Esophagus muscularis mucosa (tissue), 3 donors: ENCODE results near the gene ZNF518A.

Experiments used
- POLR2A ChIP-seq: fragments of 450-650 bp; IDR thresholded peaks from one replicate; pipeline ENCODE4 v1.6.1; 2017; ENCODE audit warnings: antibody characterized with exemption, moderate library complexity, mild to moderate bottlenecking, low read depth
- TF ChIP-seq, protein P1 (sequence below), 3 experiments: fragments of 200-600 bp in 2 of 3; fragments of 450-650 bp in 1 of 3; sonication (generic) in 2 of 3; IDR thresholded peaks; one replicate each; pipeline ENCODE4 v1.5.1; 2017 to 2019; ENCODE audit warnings: antibody characterized with exemption in 3 of 3, mild to moderate bottlenecking in 2 of 3, moderate library complexity in 1 of 3

DNA sequence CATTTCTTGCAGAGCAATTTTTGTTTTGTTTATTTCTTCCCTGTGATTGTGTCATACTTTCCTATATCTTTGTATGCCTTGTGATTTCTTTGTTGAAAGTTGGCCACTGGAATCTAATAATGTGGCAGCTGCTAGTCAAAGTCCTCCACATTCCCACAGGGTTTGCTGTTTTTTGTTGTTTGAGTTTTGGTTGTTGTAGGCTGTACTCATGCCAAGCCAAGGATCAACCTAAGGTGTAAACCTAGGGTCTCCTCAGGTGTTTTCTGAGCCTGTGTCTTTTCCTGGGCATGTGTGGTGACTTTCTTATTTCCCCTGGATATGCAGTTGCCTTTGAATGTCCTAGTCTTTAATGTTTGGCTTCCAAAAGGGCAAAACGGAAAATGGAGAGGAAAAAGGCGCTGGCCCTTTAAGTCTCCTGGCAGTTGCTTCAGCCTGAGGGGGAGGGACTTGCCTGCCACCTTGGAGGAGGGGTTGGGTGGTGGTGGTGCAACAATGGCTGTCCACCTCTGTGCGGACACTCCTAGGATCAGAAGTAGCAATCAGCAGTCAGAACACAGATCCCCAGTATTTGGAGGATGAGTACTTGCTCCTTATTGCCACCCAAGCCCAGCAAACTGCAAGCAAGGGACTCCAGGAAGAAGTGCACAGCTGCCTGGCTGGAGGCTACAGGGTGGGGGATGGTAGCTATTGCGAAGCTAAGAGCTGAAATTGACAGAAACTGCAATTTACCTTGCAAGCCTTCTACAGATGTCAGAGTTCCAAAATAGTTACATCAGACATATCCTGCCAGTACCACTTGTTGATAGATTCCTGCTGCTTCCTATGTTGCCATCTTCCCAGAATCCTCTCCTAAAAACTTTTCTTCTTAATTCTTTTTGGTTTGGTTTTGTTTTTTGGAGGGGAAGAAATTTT is 5.6 kb upstream of the ZNF518A start:
- TF ChIP-seq, protein P1, sequence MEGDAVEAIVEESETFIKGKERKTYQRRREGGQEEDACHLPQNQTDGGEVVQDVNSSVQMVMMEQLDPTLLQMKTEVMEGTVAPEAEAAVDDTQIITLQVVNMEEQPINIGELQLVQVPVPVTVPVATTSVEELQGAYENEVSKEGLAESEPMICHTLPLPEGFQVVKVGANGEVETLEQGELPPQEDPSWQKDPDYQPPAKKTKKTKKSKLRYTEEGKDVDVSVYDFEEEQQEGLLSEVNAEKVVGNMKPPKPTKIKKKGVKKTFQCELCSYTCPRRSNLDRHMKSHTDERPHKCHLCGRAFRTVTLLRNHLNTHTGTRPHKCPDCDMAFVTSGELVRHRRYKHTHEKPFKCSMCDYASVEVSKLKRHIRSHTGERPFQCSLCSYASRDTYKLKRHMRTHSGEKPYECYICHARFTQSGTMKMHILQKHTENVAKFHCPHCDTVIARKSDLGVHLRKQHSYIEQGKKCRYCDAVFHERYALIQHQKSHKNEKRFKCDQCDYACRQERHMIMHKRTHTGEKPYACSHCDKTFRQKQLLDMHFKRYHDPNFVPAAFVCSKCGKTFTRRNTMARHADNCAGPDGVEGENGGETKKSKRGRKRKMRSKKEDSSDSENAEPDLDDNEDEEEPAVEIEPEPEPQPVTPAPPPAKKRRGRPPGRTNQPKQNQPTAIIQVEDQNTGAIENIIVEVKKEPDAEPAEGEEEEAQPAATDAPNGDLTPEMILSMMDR (IDR thresholded peaks at IDR 0.05): no peak
- no peak for TF ChIP-seq POLR2A
